Measurements from ENCODE around the gene CAMTA1. TPM values are rescaled to one million over a fixed set of nuclear protein-coding genes. Genes with fewer than 3 reads are reported as not detected.

CAMTA1 gene
- total RNA-seq, 1 experiment from 2014 or later: 50.3 TPM

GRCh38 chr1:7150724-7151280 lies 365.5 kb downstream of the CAMTA1 start:
- DNase-seq: no peak
- H3K36me3 Mint-ChIP-seq (ENCODE audit: insufficient read depth, unreplicated experiment): no peaks in the 10 kb centered on the region
- intact Hi-C loops (cut with micrococcal nuclease; ENCODE audit: unreplicated experiment): no loop called here
- no peaks in the 10 kb centered on the region for H3K4me1 Mint-ChIP-seq (ENCODE audit: low read depth, unreplicated experiment)
- no TSS peak for BruUV-seq (replicated peaks)
- H3K9me3 Mint-ChIP-seq (ENCODE audit: low read depth, unreplicated experiment): no peaks in the 10 kb centered on the region
- no peak overlapping the region for H3K4me3 Mint-ChIP-seq (ENCODE audit: low read depth, unreplicated experiment)
- no peak overlapping the region for H3K27ac Mint-ChIP-seq (ENCODE audit: unreplicated experiment)
- CTCF ChIA-PET: no interaction called here
- peaks cover 25% of the 10 kb centered on the region for H3K27me3 Mint-ChIP-seq (ENCODE audit: unreplicated experiment)
- TF ChIP-seq CTCF (IDR thresholded peaks at IDR 0.05; ENCODE audit: unreplicated experiment): no peak

GRCh38 chr1:7151978-7152377 lies 366.7 kb downstream of the CAMTA1 start:
- no peak for TF ChIP-seq CTCF (IDR thresholded peaks at IDR 0.05; ENCODE audit: unreplicated experiment)
- intact Hi-C loops (cut with micrococcal nuclease; ENCODE audit: unreplicated experiment): no loop called here
- no peak overlapping the region for H3K27ac Mint-ChIP-seq (ENCODE audit: unreplicated experiment)
- CTCF ChIA-PET: no interaction called here
- no TSS peak for BruUV-seq (replicated peaks)
- no peak for DNase-seq
- H3K36me3 Mint-ChIP-seq (ENCODE audit: insufficient read depth, unreplicated experiment): no peaks in the 10 kb centered on the region
- H3K4me1 Mint-ChIP-seq (ENCODE audit: low read depth, unreplicated experiment): no peaks in the 10 kb centered on the region
- H3K27me3 Mint-ChIP-seq (ENCODE audit: unreplicated experiment): peaks cover 25% of the 10 kb centered on the region
- H3K9me3 Mint-ChIP-seq (ENCODE audit: low read depth, unreplicated experiment): no peaks in the 10 kb centered on the region
- no peak overlapping the region for H3K4me3 Mint-ChIP-seq (ENCODE audit: low read depth, unreplicated experiment)

- Mint-ChIP-seq H3K4me3 (ENCODE audit: low read depth, unreplicated experiment) (no peak overlapping the region), H3K9me3 (ENCODE audit: low read depth, unreplicated experiment) (no peaks in the 10 kb centered on the region), H3K36me3 (ENCODE audit: insufficient read depth, unreplicated experiment) (no peaks in the 10 kb centered on the region), H3K27ac (ENCODE audit: unreplicated experiment) (no peak overlapping the region), H3K4me1 (ENCODE audit: low read depth, unreplicated experiment) (no peaks in the 10 kb centered on the region), H3K27me3 (ENCODE audit: unreplicated experiment) (peaks cover 25% of the 10 kb centered on the region)
- DNase-seq: no peak
- BruUV-seq (replicated peaks): no TSS peak
- intact Hi-C loops (cut with micrococcal nuclease; ENCODE audit: unreplicated experiment): no loop called here
- CTCF ChIA-PET: no interaction called here
- TF ChIP-seq CTCF (IDR thresholded peaks at IDR 0.05; ENCODE audit: unreplicated experiment): no peak
Observed at GRCh38 chr1:7152655-7153054, 367.4 kb downstream of the CAMTA1 start.

- DNase-seq: no peak
- Mint-ChIP-seq H3K4me1 (ENCODE audit: low read depth, unreplicated experiment) (no peaks in the 10 kb centered on the region), H3K4me3 (ENCODE audit: low read depth, unreplicated experiment) (no peak overlapping the region), H3K27me3 (ENCODE audit: unreplicated experiment) (peaks cover 25% of the 10 kb centered on the region), H3K36me3 (ENCODE audit: insufficient read depth, unreplicated experiment) (no peaks in the 10 kb centered on the region), H3K27ac (ENCODE audit: unreplicated experiment) (no peak overlapping the region), H3K9me3 (ENCODE audit: low read depth, unreplicated experiment) (no peaks in the 10 kb centered on the region)
- TF ChIP-seq CTCF (IDR thresholded peaks at IDR 0.05; ENCODE audit: unreplicated experiment): no peak
- no TSS peak for BruUV-seq (replicated peaks)
- intact Hi-C loops (cut with micrococcal nuclease; ENCODE audit: unreplicated experiment): no loop called here
- CTCF ChIA-PET: no interaction called here
Observed at GRCh38 chr1:7153464-7153863, 368.2 kb downstream of the CAMTA1 start.
